HS-27A (cell line): ENCODE measurements around the gene RYR2.

Source experiments
- DNase-seq: peaks from one replicate; pipeline ENCODE4 v3.0.0-alpha.2; 2012; ENCODE audit warnings: low read depth, missing footprints

The RYR2 gene

GRCh38 chr1:237041795-237042525, at the start of gene RYR2:
Gene RYR2 (plus strand): TSS chr1:237042184. CDS start chr1:237042522, 338 bp downstream.
- no peak for DNase-seq

GRCh38 chr1:236992449-236992848, 49.5 kb upstream of the RYR2 start:
- DNase-seq: no peak

GRCh38 chr1:236994450-236994849, 47.5 kb upstream of the RYR2 start:
- DNase-seq: no peak

GRCh38 chr1:236997361-236997760, 44.6 kb upstream of the RYR2 start:
- DNase-seq: no peak

- no peak for DNase-seq
These were observed 44.1 kb upstream of the RYR2 start for GRCh38 chr1:236997882-236998281.

- no peak for DNase-seq
These were observed 43.4 kb upstream of the RYR2 start for GRCh38 chr1:236998546-236998945.

GRCh38 chr1:237000191-237000590, 41.8 kb upstream of the RYR2 start:
- DNase-seq: no peak

GRCh38 chr1:237003516-237003915, 38.5 kb upstream of the RYR2 start:
- no peak for DNase-seq

- DNase-seq: no peak
These were observed 37.9 kb upstream of the RYR2 start, which contains the start of gene MT1HL1 for GRCh38 chr1:237004116-237004515. Gene MT1HL1 (minus strand): TSS chr1:237004441. CDS start chr1:237004372, 69 bp downstream.

GRCh38 chr1:237005674-237006073, 36.3 kb upstream of the RYR2 start:
- DNase-seq: no peak

GRCh38 chr1:237007147-237007881, 34.7 kb upstream of the RYR2 start:
- no peak for DNase-seq

GRCh38 chr1:237009611-237010010, 32.4 kb upstream of the RYR2 start:
- DNase-seq: no peak

GRCh38 chr1:237011432-237011831, 30.6 kb upstream of the RYR2 start:
- no peak for DNase-seq

- DNase-seq: no peak
These were observed 29.6 kb upstream of the RYR2 start for GRCh38 chr1:237012361-237012760.

- no peak for DNase-seq
These were observed 29.1 kb upstream of the RYR2 start for GRCh38 chr1:237012788-237013383.

- no peak for DNase-seq
These were observed 28.4 kb upstream of the RYR2 start for GRCh38 chr1:237013608-237014007.

- DNase-seq: no peak
These were observed 25.4 kb upstream of the RYR2 start for GRCh38 chr1:237016626-237017025.

GRCh38 chr1:237018896-237019295, 23.1 kb upstream of the RYR2 start:
- DNase-seq: no peak

GRCh38 chr1:237025358-237026074, 16.5 kb upstream of the RYR2 start:
- no peak for DNase-seq

GRCh38 chr1:237029240-237029639, 12.7 kb upstream of the RYR2 start:
- DNase-seq: no peak

GRCh38 chr1:237029850-237030535, 12.0 kb upstream of the RYR2 start:
- no peak for DNase-seq

GRCh38 chr1:237031480-237031879, 10.5 kb upstream of the RYR2 start:
- DNase-seq: no peak
